Measurements from ENCODE around the gene BPIFB3.

The BPIFB3 gene

DNA sequence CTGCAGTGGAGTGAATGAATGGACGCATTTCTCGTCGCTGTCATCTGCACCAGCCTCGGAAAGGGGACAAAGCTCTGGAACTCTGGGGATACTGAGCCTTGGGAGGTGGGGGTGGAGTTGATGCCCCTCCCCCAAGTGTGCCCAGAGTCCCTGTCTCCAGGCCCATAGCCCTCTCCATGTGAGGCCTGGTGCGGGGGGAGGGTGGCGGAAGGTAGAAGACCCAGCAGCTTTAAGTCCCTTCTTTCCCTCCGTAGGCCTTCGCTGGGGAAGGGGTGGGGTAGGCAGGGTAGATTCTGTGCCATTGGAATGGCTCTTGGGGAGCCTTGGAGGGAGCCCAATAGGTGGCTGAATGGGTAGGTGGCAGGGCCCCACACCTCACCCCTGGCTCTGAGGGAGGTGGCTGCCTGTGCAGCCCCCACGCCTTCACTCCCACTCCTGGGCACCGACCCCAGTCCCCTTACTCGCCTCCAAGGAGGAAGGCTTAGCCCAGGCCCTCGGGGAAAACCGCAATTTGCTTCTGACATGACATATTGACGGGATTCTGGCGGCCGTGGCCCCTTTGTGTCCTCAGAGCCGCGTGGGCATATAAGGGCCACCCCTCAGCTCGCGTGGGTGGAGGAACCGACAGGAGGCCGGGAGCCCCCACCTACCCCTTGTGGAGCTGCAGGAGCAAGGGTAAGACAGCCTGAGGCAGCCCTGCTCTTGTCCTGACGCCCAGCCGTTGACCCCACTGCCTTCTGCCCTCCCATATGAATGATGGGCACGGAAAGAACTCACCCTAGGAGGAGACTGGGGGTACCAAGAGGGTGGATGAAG, at the start of gene BPIFB3:
Gene BPIFB3, plus strand, starts transcription at position 613 of the 816 bp plus-strand sequence. CDS start 1,533 bp downstream, outside the sequence.
- Histone ChIP-seq H3K4me1 (ENCODE audit: insufficient read depth, low read length) (peaks cover 6% of the 10 kb centered on the region; the same call in 1 of the 2 replicates), H3K9me3 (ENCODE audit: control insufficient read depth, insufficient read depth, low read length) (no peaks in the 10 kb centered on the region), H3K9ac (ENCODE audit: low read depth, low read length) (no peak within 1 kb of the TSS), H3K36me3 (ENCODE audit: insufficient read depth, low read length) (no peaks in the 10 kb centered on the region)

- H3K9ac ChIP-seq (ENCODE audit: low read depth, low read length) = no peak within 1 kb of the TSS
- no peaks in the 10 kb centered on the region for H3K36me3 ChIP-seq (ENCODE audit: insufficient read depth, low read length)
- H3K9me3 ChIP-seq (ENCODE audit: control insufficient read depth, insufficient read depth, low read length) = peaks cover 5% of the 10 kb centered on the region; the same call in 1 of the 2 replicates
- no peaks in the 10 kb centered on the region; the same call in 1 of the 2 replicates for H3K4me1 ChIP-seq (ENCODE audit: insufficient read depth, low read length)
Measured at GRCh38 chr20:33004141-33004751, 49.5 kb upstream of the BPIFB3 start, which contains the start of gene SUN5. SUN5 (minus strand) TSS chr20:33004433; CDS start chr20:33004340, 93 bp downstream.

DNA sequence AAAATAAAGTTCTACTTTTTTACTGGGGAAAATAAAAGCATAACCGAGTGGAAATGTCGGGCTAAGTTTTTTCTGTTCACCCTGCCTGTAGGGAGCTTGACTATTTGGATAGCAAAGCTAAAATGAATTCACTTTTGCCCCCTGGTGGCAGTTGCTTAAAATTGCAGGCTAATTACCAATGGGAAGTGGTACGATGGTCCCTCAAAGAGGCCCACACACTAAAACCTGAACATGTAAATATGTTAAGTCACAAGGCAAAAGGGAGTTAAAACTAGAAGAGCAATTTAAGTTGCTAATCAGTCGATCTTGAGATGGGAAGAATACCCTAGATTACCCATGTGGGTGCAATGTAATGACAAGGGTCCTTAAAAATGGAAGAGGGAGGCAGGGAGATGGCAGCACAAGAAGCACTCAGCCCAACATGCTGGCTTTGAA, 48.6 kb upstream of the BPIFB3 start:
- Histone ChIP-seq H3K4me1 (ENCODE audit: insufficient read depth, low read length) (no peaks in the 10 kb centered on the region; the same call in 1 of the 2 replicates), H3K36me3 (ENCODE audit: insufficient read depth, low read length) (no peaks in the 10 kb centered on the region), H3K9me3 (ENCODE audit: control insufficient read depth, insufficient read depth, low read length) (peaks cover 5% of the 10 kb centered on the region; the same call in 1 of the 2 replicates), H3K9ac (ENCODE audit: low read depth, low read length) (no peak overlapping the region)

- Histone ChIP-seq H3K36me3 (ENCODE audit: insufficient read depth, low read length) (no peaks in the 10 kb centered on the region), H3K4me1 (ENCODE audit: insufficient read depth, low read length) (no peaks in the 10 kb centered on the region; the same call in 1 of the 2 replicates), H3K9ac (ENCODE audit: low read depth, low read length) (no peak overlapping the region), H3K9me3 (ENCODE audit: control insufficient read depth, insufficient read depth, low read length) (peaks cover 5% of the 10 kb centered on the region; the same call in 1 of the 2 replicates)
Measured at GRCh38 chr20:33005908-33006775, 47.6 kb upstream of the BPIFB3 start.

DNA sequence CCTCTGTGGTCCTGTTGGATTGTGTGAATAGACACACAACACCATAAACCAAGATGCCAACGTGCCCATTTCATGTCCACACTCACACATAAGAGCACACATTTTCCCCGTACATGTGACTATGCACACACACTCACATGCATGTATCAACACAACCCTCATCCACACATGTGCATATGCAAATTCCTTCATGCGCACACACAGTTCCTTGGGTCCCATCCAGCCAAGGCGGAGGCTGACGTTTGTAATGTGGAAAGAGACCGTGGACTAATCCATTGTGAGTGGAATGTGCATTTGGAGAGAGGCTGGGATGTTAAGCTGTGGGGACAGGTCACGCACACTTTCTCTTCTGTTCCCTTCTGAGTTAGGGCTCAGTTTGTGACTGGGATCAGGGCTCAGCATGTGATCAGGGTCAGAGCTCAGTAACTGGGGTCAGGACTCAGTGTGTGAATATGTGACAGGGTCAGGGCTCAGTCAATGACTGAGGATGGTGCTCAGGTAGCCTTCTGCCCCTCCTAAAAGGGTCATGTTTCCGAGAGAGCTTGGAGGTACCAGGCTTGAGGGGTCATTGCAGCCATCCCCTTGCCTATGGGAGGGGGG, 46.8 kb upstream of the BPIFB3 start:
- no peaks in the 10 kb centered on the region for H3K36me3 ChIP-seq (ENCODE audit: insufficient read depth, low read length)
- peaks cover 5% of the 10 kb centered on the region; the same call in 1 of the 2 replicates for H3K9me3 ChIP-seq (ENCODE audit: control insufficient read depth, insufficient read depth, low read length)
- no peaks in the 10 kb centered on the region for H3K4me1 ChIP-seq (ENCODE audit: insufficient read depth, low read length)
- no peak overlapping the region for H3K9ac ChIP-seq (ENCODE audit: low read depth, low read length)

GRCh38 chr20:33007376-33008335, 46.0 kb upstream of the BPIFB3 start, which contains the start of gene BPIFB2:
BPIFB2 (plus strand) TSS chr20:33007704; CDS start chr20:33008575, 871 bp downstream.
- Histone ChIP-seq H3K4me1 (ENCODE audit: insufficient read depth, low read length) (no peaks in the 10 kb centered on the region), H3K9ac (ENCODE audit: low read depth, low read length) (no peak within 1 kb of the TSS), H3K36me3 (ENCODE audit: insufficient read depth, low read length) (no peaks in the 10 kb centered on the region), H3K9me3 (ENCODE audit: control insufficient read depth, insufficient read depth, low read length) (peaks cover 5% of the 10 kb centered on the region; the same call in 1 of the 2 replicates)

DNA sequence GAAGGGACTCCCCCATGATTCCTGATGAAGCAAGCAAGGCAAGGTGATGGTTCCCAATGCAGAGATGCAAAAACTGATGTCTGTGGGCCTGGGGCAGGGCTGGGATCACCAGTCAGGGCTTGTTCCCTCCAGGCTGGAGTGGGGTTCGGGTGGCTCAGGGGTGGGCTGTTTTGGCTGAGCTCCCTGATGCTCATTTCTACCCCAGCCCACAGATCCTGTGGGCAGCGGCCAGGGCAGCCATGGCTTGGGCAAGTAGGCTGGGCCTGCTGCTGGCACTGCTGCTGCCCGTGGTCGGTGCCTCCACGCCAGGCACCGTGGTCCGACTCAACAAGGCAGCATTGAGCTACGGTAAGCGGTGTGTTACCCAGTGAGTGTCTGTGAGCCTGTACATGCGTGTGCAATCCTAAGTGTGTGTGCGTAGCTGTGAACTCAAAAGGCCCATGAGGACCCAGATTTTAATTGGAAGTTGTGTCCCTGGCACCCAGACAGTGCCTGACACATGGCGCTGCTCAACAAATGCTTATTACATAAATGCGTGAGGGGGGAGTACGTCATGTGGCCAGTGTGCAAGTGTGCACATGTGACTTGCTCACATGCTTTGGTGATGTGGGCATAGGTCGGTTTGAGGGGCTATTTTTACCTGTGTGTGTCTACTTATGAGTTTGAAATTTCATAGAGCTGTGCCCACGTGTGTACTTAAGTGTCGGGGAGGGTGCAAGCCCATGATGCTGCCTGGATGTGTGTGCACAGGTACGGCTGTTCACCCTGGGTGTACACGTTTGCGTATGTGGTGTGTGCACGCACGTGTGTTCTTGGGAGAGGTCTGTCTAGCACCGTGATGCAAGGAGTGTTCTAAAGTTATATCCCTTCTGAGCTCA, 45.1 kb upstream of the BPIFB3 start:
- Histone ChIP-seq H3K36me3 (ENCODE audit: insufficient read depth, low read length) (no peaks in the 10 kb centered on the region), H3K4me1 (ENCODE audit: insufficient read depth, low read length) (no peaks in the 10 kb centered on the region), H3K9ac (ENCODE audit: low read depth, low read length) (no peak overlapping the region), H3K9me3 (ENCODE audit: control insufficient read depth, insufficient read depth, low read length) (peaks cover 5% of the 10 kb centered on the region; the same call in 1 of the 2 replicates)

- H3K9ac ChIP-seq (ENCODE audit: low read depth, low read length) = no peak overlapping the region
- H3K4me1 ChIP-seq (ENCODE audit: insufficient read depth, low read length) = peaks cover 4% of the 10 kb centered on the region; the same call in 1 of the 2 replicates
- no peaks in the 10 kb centered on the region for H3K36me3 ChIP-seq (ENCODE audit: insufficient read depth, low read length)
- peaks cover 5% of the 10 kb centered on the region; the same call in 1 of the 2 replicates for H3K9me3 ChIP-seq (ENCODE audit: control insufficient read depth, insufficient read depth, low read length)
Measured at GRCh38 chr20:33009214-33010132, 44.2 kb upstream of the BPIFB3 start.

DNA sequence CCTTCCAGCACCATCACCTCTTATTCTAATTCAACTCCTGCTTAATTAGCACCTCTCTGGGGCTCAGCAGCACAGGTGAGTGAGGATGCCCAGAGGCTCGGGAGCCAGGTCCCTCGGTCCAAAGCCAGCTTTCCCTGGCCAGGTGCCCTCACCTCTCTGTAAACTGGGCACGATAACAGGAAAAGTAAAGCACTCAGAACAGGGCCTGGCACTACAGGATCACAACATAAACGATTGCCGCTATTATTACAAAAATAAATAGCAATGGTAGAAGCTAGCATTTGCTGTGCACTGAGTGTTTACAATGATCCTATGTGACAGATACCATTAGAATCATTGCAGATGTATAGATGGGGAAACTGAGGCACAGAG, 43.6 kb upstream of the BPIFB3 start:
- no peaks in the 10 kb centered on the region for H3K36me3 ChIP-seq (ENCODE audit: insufficient read depth, low read length)
- H3K9me3 ChIP-seq (ENCODE audit: control insufficient read depth, insufficient read depth, low read length) = peaks cover 3% of the 10 kb centered on the region; the same call in 1 of the 2 replicates
- peaks cover 6% of the 10 kb centered on the region; the same call in 1 of the 2 replicates for H3K4me1 ChIP-seq (ENCODE audit: insufficient read depth, low read length)
- no peak overlapping the region for H3K9ac ChIP-seq (ENCODE audit: low read depth, low read length)

DNA sequence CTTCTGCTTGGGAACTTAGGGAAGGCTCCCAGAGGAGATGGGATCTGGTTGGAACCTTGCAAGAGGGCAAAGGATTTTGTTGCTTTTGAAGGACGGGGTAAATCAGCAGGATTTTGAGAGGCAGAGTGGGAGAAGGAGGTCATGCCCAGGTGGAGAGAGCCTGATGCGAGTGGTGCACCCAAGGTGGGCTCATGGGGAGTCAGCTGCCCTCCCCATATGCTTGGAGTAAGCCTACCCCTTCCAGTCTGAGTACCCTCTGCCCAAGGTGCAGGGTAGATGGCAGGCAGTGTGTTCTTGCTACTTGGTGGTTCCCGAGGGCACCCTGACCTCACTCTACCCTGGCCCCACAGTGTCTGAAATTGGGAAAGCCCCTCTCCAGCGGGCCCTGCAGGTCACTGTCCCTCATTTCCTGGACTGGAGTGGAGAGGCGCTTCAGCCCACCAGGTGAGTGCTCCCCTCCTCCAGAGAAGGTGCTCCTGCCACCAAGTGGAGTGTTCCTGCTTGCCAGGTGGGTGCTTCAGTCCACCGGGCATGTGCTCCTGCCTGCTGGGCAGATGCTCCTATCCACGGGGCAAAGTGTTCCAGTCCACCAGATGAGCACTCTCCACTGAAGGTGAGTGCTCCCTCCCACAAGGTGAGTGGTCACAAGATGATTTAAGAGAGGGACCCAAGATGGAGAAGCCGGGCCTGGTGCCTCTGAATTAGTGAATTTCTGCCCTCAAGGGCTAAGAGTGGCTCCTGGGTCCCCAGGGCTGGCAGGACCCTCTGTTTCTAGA, 42.8 kb upstream of the BPIFB3 start:
- no peaks in the 10 kb centered on the region for H3K36me3 ChIP-seq (ENCODE audit: insufficient read depth, low read length)
- peaks cover 6% of the 10 kb centered on the region; the same call in 1 of the 2 replicates for H3K4me1 ChIP-seq (ENCODE audit: insufficient read depth, low read length)
- H3K9me3 ChIP-seq (ENCODE audit: control insufficient read depth, insufficient read depth, low read length) = peaks cover under 1% of the 10 kb centered on the region; the same call in 1 of the 2 replicates
- H3K9ac ChIP-seq (ENCODE audit: low read depth, low read length) = no peak overlapping the region

All from ES-I3 (cell line).